Esophagus muscularis mucosa (tissue), 4 donors: ENCODE data around the gene FKRP.

Source experiments
- CTCF ChIP-seq, 3 experiments: fragments of 200-600 bp in 2 of 3; fragments of 450-650 bp in 1 of 3; sonication (generic) in 2 of 3; IDR thresholded peaks; one replicate each; pipeline ENCODE4 v1.5.1; 2017 to 2019; ENCODE audit warnings: antibody characterized with exemption in 3 of 3, mild to moderate bottlenecking in 2 of 3, moderate library complexity in 1 of 3
- EP300 ChIP-seq: sonication (generic); formaldehyde crosslinking; IDR thresholded peaks from one replicate; pipeline ENCODE4 v1.6.1; 2017; ENCODE audit warnings: antibody characterized with exemption
- POLR2A ChIP-seq: fragments of 450-650 bp; IDR thresholded peaks from one replicate; pipeline ENCODE4 v1.6.1; 2017; ENCODE audit warnings: antibody characterized with exemption, moderate library complexity, mild to moderate bottlenecking, low read depth
- POLR2AphosphoS5 ChIP-seq, 2 donors: sonication (generic); formaldehyde crosslinking; IDR thresholded peaks; one replicate each; pipeline ENCODE4 v1.6.1; 2017; ENCODE audit warnings: antibody characterized with exemption in 2 of 2

GRCh38 chr19:46717034-46717715, 28.7 kb upstream of the FKRP start, which contains the start of gene PRKD2:
- TF ChIP-seq POLR2A (no peak), CTCF (IDR thresholded peaks at IDR 0.05) (no peak), EP300 (no peak), POLR2AphosphoS5 (IDR thresholded peaks at IDR 0.05) (peak; percentile 77 to 82)
